DOHH2 (cell line): ENCODE data around the gene VAV2.

ENCODE experiments used
- CTCF ChIP-seq: fragments of 200-600 bp; sonication (generic); IDR thresholded peaks from one replicate; pipeline ENCODE4 v1.5.1; 2014; ENCODE audit warnings: antibody characterized with exemption, mild to moderate bottlenecking, low read depth, low read length; ENCODE audit not compliant: poor library complexity, severe bottlenecking
- EZH2phosphoT487 ChIP-seq: fragments of 200-600 bp; sonication (generic); IDR thresholded peaks from 2 replicates; pipeline ENCODE4 v1.6.1; 2017; ENCODE audit warnings: borderline replicate concordance, mild to moderate bottlenecking, antibody characterized with exemption, low read length, moderate library complexity, mixed read lengths

- TF ChIP-seq CTCF (no peak), EZH2phosphoT487 (no peak)
Observed at GRCh38 chr9:133974631-133975341, 17.3 kb downstream of the VAV2 start.
